Measurements from ENCODE around the gene SUN1. TPM values are rescaled to one million over a fixed set of nuclear protein-coding genes. Genes with fewer than 3 reads are reported as not detected.
A peak's percentile ranks its signal among the peaks of the same experiment; 100 is the strongest.

The SUN1 gene
- total and polyA plus RNA-seq, 9 of the 15 experiments (the other 6 are each of a cell fraction or from before 2014, with no cell fraction given), result 36.8 to 132 (median 62.3) TPM

- no peaks in the 10 kb centered on the region for H3K36me3 ChIP-seq (ENCODE audit: control insufficient read depth, insufficient read depth, low read length)
- H3K9me1 ChIP-seq (ENCODE audit: control insufficient read depth, insufficient read depth, low read length), result no peaks in the 10 kb centered on the region
- H3K9me3 ChIP-seq (replicated peaks; ENCODE audit: control insufficient read depth, insufficient read depth, low read depth, low read length), result no peaks in the 10 kb centered on the region
- no peak for FAIRE-seq
- peaks cover 8 to 39% of the 10 kb centered on the region in 2 experiments; a peak in 4 of 5 replicates for H3K27me3 ChIP-seq (ENCODE audit: control insufficient read depth in 2 of 2, insufficient read depth in 2 of 2, low read length in 2 of 2)
- H3K4me1 ChIP-seq (replicated peaks in 1 of 2; ENCODE audit: control insufficient read depth in 2 of 2, insufficient read depth in 2 of 2, low read length in 2 of 2), result peaks cover 0 to 46% of the 10 kb centered on the region in 2 experiments; a peak in 2 of 5 replicates
- peak overlapping the region in 1 of 2 experiments; percentile 17; a peak in 2 of 4 replicates for H3K9ac ChIP-seq (ENCODE audit: insufficient read depth in 1 of 2, low read depth in 2 of 2, low read length in 2 of 2)
- no peak for ATAC-seq
- 25% methylated on average over 33 of the region's 43 CpGs for WGBS (ENCODE audit: insufficient coverage, low coverage, missing lambda C conversion rate)
- no peak overlapping the region for H3K4me3 ChIP-seq
- CTCF ChIA-PET (ENCODE audit: low intra/inter-chr PET ratio), result no interaction called here
- H2AFZ ChIP-seq (ENCODE audit: low read depth, low read length), result no peak overlapping the region
- H4K20me1 ChIP-seq (replicated peaks; ENCODE audit: control insufficient read depth, insufficient read depth, low read length), result no peaks in the 10 kb centered on the region
- no peaks in the 10 kb centered on the region for H3K79me2 ChIP-seq (ENCODE audit: control insufficient read depth, insufficient read depth, low read length)
- intact Hi-C loops (cut with micrococcal nuclease), result no loop called here
- no peak for DNase-seq (ENCODE audit: extremely low read depth in 1 of 4, low spot score in 3 of 4)
- in situ Hi-C loops (cut with MboI), result no loop called here
- BruUV-seq (replicated peaks), result no TSS peak
- H3K27ac ChIP-seq (ENCODE audit: extremely low read depth, low read depth, low read length), result no peak overlapping the region
- POLR2A ChIA-PET, result no interaction called here
- TF ChIP-seq ZNF239 (CRISPR knock-in tag; IDR thresholded peaks at IDR 0.05), result no peak
- no peak for TF ChIP-seq CAMTA2 (CRISPR knock-in tag; conservative IDR thresholded peaks at IDR 0.05)
- no peak overlapping the region for H3K4me2 ChIP-seq (ENCODE audit: insufficient read depth, low read length)
Measured at GRCh38 chr7:915291-916218, 83.3 kb downstream of the SUN1 start.

- Histone ChIP-seq H2AFZ (ENCODE audit: low read depth, low read length) (no peak overlapping the region), H3K4me3 (no peak overlapping the region), H3K27me3 (ENCODE audit: control insufficient read depth in 2 of 2, insufficient read depth in 2 of 2, low read length in 2 of 2) (peaks cover 8 to 39% of the 10 kb centered on the region in 2 experiments; a peak in 4 of 5 replicates), H4K20me1 (replicated peaks; ENCODE audit: control insufficient read depth, insufficient read depth, low read length) (no peaks in the 10 kb centered on the region), H3K9ac (ENCODE audit: insufficient read depth in 1 of 2, low read depth in 2 of 2, low read length in 2 of 2) (0 out of 4 replicates have a peak overlapping the region, but pooled peaks of 1 of the 2 experiments have one; percentile 35), H3K9me3 (replicated peaks; ENCODE audit: control insufficient read depth, insufficient read depth, low read depth, low read length) (no peaks in the 10 kb centered on the region), H3K4me2 (ENCODE audit: insufficient read depth, low read length) (no peak overlapping the region), H3K36me3 (ENCODE audit: control insufficient read depth, insufficient read depth, low read length) (no peaks in the 10 kb centered on the region), H3K79me2 (ENCODE audit: control insufficient read depth, insufficient read depth, low read length) (no peaks in the 10 kb centered on the region), H3K9me1 (ENCODE audit: control insufficient read depth, insufficient read depth, low read length) (no peaks in the 10 kb centered on the region), H3K27ac (ENCODE audit: extremely low read depth, low read depth, low read length) (no peak overlapping the region), H3K4me1 (replicated peaks in 1 of 2; ENCODE audit: control insufficient read depth in 2 of 2, insufficient read depth in 2 of 2, low read length in 2 of 2) (peaks cover 0 to 44% of the 10 kb centered on the region in 2 experiments; a peak in 2 of 5 replicates)
- CTCF ChIA-PET (ENCODE audit: low intra/inter-chr PET ratio), result interaction anchor here (0.6 kb wide), 1 partner anchor 436 kb away, joined by 3 read pairs; no protein-coding TSS in a partner anchor
- BruUV-seq (replicated peaks), result no TSS peak
- POLR2A ChIA-PET, result no interaction called here
- DNase-seq (ENCODE audit: extremely low read depth in 1 of 4, low spot score in 3 of 4) (no peak), FAIRE-seq (no peak), ATAC-seq (no peak)
- in situ Hi-C loops (cut with MboI) (no loop called here), intact Hi-C loops (cut with micrococcal nuclease) (no loop called here)
- TF ChIP-seq, protein P1, sequence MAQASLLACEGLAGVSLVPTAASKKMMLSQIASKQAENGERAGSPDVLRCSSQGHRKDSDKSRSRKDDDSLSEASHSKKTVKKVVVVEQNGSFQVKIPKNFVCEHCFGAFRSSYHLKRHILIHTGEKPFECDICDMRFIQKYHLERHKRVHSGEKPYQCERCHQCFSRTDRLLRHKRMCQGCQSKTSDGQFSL (CRISPR knock-in tag; IDR thresholded peaks at IDR 0.05), result 0 out of 2 replicates have a peak, but pooled peaks have one; percentile 36
- TF ChIP-seq, protein P1 (tag; IDR thresholded peaks at IDR 0.05), result no peak
- TF ChIP-seq TBL1XR1 (IDR thresholded peaks at IDR 0.05; ENCODE audit: low read length in 2 of 2) (no peak), NFIC (IDR thresholded peaks at IDR 0.05) (peak; percentile 90)
- 11% methylated on average over 17 of the region's 17 CpGs for WGBS (ENCODE audit: insufficient coverage, low coverage, missing lambda C conversion rate)
Measured at GRCh38 chr7:916291-916941, 84.1 kb downstream of the SUN1 start.
